Prostate gland (tissue), 2 donors: ENCODE data around the gene NPBWR2. TPM values are rescaled to one million over a fixed set of nuclear protein-coding genes. Genes with fewer than 3 reads are reported as not detected.

Source experiments
- DNase-seq: peaks from one replicate; pipeline ENCODE4 v3.0.0-alpha.2; 2019; ENCODE audit warnings: low spot score
- H3K27ac ChIP-seq, 2 donors: fragments of 200-600 bp; sonication (generic); 2 replicates each; pipeline ENCODE4 v1.5.1; 2017 to 2019
- H3K27me3 ChIP-seq: fragments of 200-600 bp; sonication (generic); replicated peaks from 2 replicates; pipeline ENCODE4 v1.5.1; 2019; ENCODE audit not compliant: insufficient read depth
- H3K36me3 ChIP-seq, 2 donors: fragments of 200-600 bp; sonication (generic); 1 replicate in 1 of 2; 2 replicates in 1 of 2; pipeline versions ENCODE4 v1.5.1 to v1.8.1; 2017 to 2019
- H3K4me1 ChIP-seq: fragments of 200-600 bp; sonication (generic); replicated peaks from 2 replicates; pipeline ENCODE4 v1.5.1; 2019
- H3K4me3 ChIP-seq, 2 donors: fragments of 200-600 bp; sonication (generic); 2 replicates each; pipeline ENCODE4 v1.5.1; 2017 to 2019
- H3K9me3 ChIP-seq: fragments of 200-600 bp; sonication (generic); 2 replicates; pipeline ENCODE4 v1.5.1; 2017
- CTCF ChIP-seq, 4 experiments: fragments of 200-600 bp in 2 of 4; fragments of 450-650 bp in 2 of 4; sonication (generic) in 2 of 4; IDR thresholded peaks; 1 replicate in 3 of 4; 2 replicates in 1 of 4; pipeline ENCODE4 v1.5.1; 2016 to 2019; ENCODE audit warnings: antibody characterized with exemption in 4 of 4, mild to moderate bottlenecking in 2 of 4, moderate library complexity in 2 of 4
- POLR2A ChIP-seq: fragments of 450-650 bp; IDR thresholded peaks from one replicate; pipeline ENCODE4 v1.6.1; 2016; ENCODE audit warnings: antibody characterized with exemption, mild to moderate bottlenecking
- POLR2AphosphoS5 ChIP-seq: sonication (generic); formaldehyde crosslinking; IDR thresholded peaks from one replicate; pipeline ENCODE4 v1.6.1; 2017; ENCODE audit warnings: antibody characterized with exemption
- WGBS: methylation state at CpG from one replicate; pipeline ENCODE4 v1.1.5; 2018; 5-methylcytosine and 5-hydroxymethylcytosine counted together
- intact Hi-C: fragments of 100-400 bp; cut with DNase I; formaldehyde crosslinking; loops from one replicate; pipeline ENCODE4 v1.14.2; 2022
- total RNA-seq, 2 donors: library from RNA; depleted of rRNA; stranded (reverse); fragments of >200 nt; gene quantifications; one replicate each; pipeline ENCODE4 v1.1.0, GENCODE V29; 2016

NPBWR2 gene
- total RNA-seq, 2 donors from 2014 or later = not detected

DNA sequence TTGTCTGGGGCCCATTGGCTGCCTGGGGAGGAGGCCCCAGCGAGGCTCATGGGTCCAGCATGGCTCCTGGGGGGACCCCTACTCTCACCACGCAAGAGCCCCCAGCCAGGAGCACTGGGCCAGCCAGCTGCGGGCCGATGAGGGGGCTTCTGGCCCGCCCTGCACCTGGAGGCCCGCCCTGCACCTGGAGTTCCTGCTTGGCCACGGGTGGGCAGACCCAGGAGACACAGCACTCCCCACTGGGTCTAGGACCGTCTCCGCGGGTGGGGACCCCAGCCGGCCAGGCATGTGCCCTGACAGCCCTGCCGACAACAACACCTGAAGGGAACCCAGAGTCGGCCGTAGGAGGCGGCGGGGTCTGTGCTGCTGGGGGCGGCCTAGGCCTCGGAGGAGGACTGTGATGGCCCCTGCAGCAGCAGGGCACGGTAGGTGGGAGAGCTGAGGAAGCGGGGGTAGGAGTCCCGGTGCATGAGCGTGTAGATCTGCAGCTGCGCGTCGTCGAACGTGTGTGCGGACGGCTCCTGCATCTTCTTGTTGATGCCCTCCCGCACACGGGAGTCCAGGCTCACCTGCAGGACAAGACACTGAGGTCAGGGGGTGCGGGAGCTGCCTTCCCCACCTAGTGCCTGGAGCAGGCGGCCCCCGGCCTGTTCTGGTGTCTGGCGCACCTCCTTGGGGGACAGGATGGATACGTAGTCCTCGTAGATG is 33.7 kb downstream of the NPBWR2 start:
- peaks cover 3% of the 10 kb centered on the region for H3K4me1 ChIP-seq
- H3K4me3 ChIP-seq = no peak overlapping the region
- intact Hi-C loops = no loop called here
- H3K9me3 ChIP-seq = no peaks in the 10 kb centered on the region
- no peaks in the 10 kb centered on the region for H3K27me3 ChIP-seq
- no peak overlapping the region for H3K27ac ChIP-seq
- TF ChIP-seq POLR2A (no peak), CTCF (IDR thresholded peaks at IDR 0.05) (no peak), POLR2AphosphoS5 (no peak)
- DNase-seq = no peak
- H3K36me3 ChIP-seq = no peaks in the 10 kb centered on the region
- 90% methylated on average over 30 of the region's 37 CpGs for WGBS

DNA sequence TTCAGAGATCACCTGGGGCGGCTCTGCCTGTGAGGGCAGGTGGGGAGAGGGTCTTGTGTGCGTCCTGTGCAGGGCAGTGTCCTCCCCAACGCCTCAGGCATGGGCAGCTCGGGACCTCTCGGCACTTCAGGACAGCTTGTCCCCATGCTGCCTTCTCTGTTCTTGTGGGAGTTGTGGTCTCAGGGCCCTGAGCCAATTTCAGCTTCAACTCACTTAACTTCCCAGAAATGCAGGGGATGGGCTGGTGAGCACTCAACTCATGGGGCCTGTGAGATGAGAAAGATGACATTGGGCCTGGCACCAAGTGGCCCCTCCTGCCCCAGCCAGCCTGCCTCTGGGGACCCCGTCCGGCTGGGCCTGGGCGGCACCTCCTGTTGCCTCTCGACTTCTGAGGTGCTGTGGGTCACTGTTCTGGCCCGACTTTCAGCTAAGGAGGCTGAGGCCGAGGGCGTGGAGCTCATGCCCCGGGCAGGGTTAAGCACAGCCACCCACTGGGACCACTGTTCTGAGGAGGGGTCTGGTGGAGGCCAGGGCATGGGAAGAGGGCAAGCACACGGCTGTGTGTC is 34.8 kb downstream of the NPBWR2 start:
- H3K27ac ChIP-seq = no peak overlapping the region

GRCh38 chr20:64071341-64072332 is 35.7 kb downstream of the NPBWR2 start:
- Histone ChIP-seq H3K9me3 (no peaks in the 10 kb centered on the region), H3K36me3 (no peaks in the 10 kb centered on the region), H3K4me3 (no peak overlapping the region), H3K27ac (no peak overlapping the region), H3K27me3 (no peaks in the 10 kb centered on the region), H3K4me1 (no peaks in the 10 kb centered on the region)
- WGBS = 83% methylated on average over 27 of the region's 30 CpGs
- no peak for TF ChIP-seq POLR2A
- no peak for TF ChIP-seq CTCF (IDR thresholded peaks at IDR 0.05)
- no peak for TF ChIP-seq POLR2AphosphoS5
- no peak for DNase-seq
- intact Hi-C loops = no loop called here

More for the DNA sequence above, 34.8 kb downstream of the NPBWR2 start:
- Histone ChIP-seq H3K4me3 (no peak overlapping the region), H3K36me3 (no peaks in the 10 kb centered on the region), H3K27me3 (no peaks in the 10 kb centered on the region), H3K4me1 (no peaks in the 10 kb centered on the region), H3K9me3 (no peaks in the 10 kb centered on the region)
- no peak for DNase-seq
- TF ChIP-seq CTCF (IDR thresholded peaks at IDR 0.05) (no peak), POLR2A (no peak), POLR2AphosphoS5 (no peak)
- 85% methylated on average over 14 of the region's 14 CpGs for WGBS
- intact Hi-C loops = no loop called here

GRCh38 chr20:64070244-64070993 is 36.9 kb downstream of the NPBWR2 start:
- no peak overlapping the region for H3K27ac ChIP-seq
- no peak overlapping the region for H3K4me3 ChIP-seq
- no peak for DNase-seq
- intact Hi-C loops = no loop called here
- WGBS = 91% methylated on average over 31 of the region's 31 CpGs
- no peak for TF ChIP-seq POLR2A
- no peak for TF ChIP-seq CTCF (IDR thresholded peaks at IDR 0.05)
- no peak for TF ChIP-seq POLR2AphosphoS5
- H3K9me3 ChIP-seq = no peaks in the 10 kb centered on the region
- H3K36me3 ChIP-seq = no peaks in the 10 kb centered on the region
- no peaks in the 10 kb centered on the region for H3K27me3 ChIP-seq
- no peaks in the 10 kb centered on the region for H3K4me1 ChIP-seq
